ENCODE results near the gene ZNF462. TPM values are rescaled to one million over a fixed set of nuclear protein-coding genes. Genes with fewer than 3 reads are reported as not detected.

The ZNF462 gene
- total and polyA plus RNA-seq, 2 of the 13 experiments (the other 11 are each of a cell fraction or from before 2014, with no cell fraction given) = not detected

- Histone ChIP-seq H4K20me1 (ENCODE audit: insufficient read depth, low read length) (no peaks in the 10 kb centered on the region), H3K36me3 (replicated peaks in 1 of 2; ENCODE audit: control insufficient read depth in 1 of 2, insufficient read depth in 2 of 2, low read length in 2 of 2) (no peaks in the 10 kb centered on the region), H3K79me2 (ENCODE audit: insufficient read depth, low read length) (no peaks in the 10 kb centered on the region), H3K27ac (ENCODE audit: extremely low read length, insufficient read depth, low read length) (no peak overlapping the region), H2AFZ (ENCODE audit: low read length) (no peak overlapping the region), H3K4me3 (replicated peaks in 1 of 3; ENCODE audit: insufficient read depth in 1 of 3, low read depth in 2 of 3, low read length in 3 of 3) (no peak overlapping the region), H3K27me3 (ENCODE audit: control insufficient read depth in 1 of 2, insufficient read depth in 2 of 2, low read length in 2 of 2) (no peaks in the 10 kb centered on the region), H3K4me2 (ENCODE audit: low read depth, low read length) (no peak overlapping the region), H3K9ac (ENCODE audit: insufficient read depth, low read depth, low read length) (no peak overlapping the region), H3K4me1 (ENCODE audit: insufficient read depth, low read length) (no peaks in the 10 kb centered on the region), H3K9me3 (ENCODE audit: low read length) (no peaks in the 10 kb centered on the region)
- ATAC-seq = no peak
- intact Hi-C loops (cut with micrococcal nuclease; ENCODE audit: unreplicated experiment) (no loop called here), in situ Hi-C loops (cut with HindIII; ENCODE audit: extremely low pct_ligation_motif_present, low pct_unique_long_range_greater_than_20kb) (no loop called here)
- TF ChIP-seq GLI4 (CRISPR knock-in tag; IDR thresholded peaks at IDR 0.05; ENCODE audit: borderline replicate concordance) = no peak
- TF ChIP-seq HNRNPUL1 (IDR thresholded peaks at IDR 0.05; ENCODE audit: low read depth, low read length) = no peak
- TF ChIP-seq ZNF749 (CRISPR knock-in tag; IDR thresholded peaks at IDR 0.05; ENCODE audit: borderline replicate concordance) = no peak
- TF ChIP-seq SNRNP70 (IDR thresholded peaks at IDR 0.05; ENCODE audit: low read depth, low read length) = no peak
- no peak for TF ChIP-seq FOXP4 (CRISPR knock-in tag; IDR thresholded peaks at IDR 0.05)
- TF ChIP-seq MLLT10 (CRISPR knock-in tag; IDR thresholded peaks at IDR 0.05) = no peak
- no peak for TF ChIP-seq ZNF773 (CRISPR knock-in tag; IDR thresholded peaks at IDR 0.05; ENCODE audit: borderline replicate concordance)
- TF ChIP-seq ZBTB4 (CRISPR knock-in tag; IDR thresholded peaks at IDR 0.05; ENCODE audit: borderline replicate concordance) = no peak
- TF ChIP-seq ZNF619 (CRISPR knock-in tag; IDR thresholded peaks at IDR 0.05) = no peak
- POLR2A ChIA-PET = no interaction called here
- DNase-seq (ENCODE audit: low spot score) = no peak
- FAIRE-seq = no peak
- CTCF ChIA-PET (ENCODE audit: low intra/inter-chr PET ratio, low total read pairs) = no interaction called here
- 0% methylated on average over 1 of the region's 1 CpG for WGBS (ENCODE audit: low lambda C conversion rate)
- BruUV-seq (replicated peaks) = no TSS peak
Measured at GRCh38 chr9:106896695-106897094, 33.7 kb downstream of the ZNF462 start.
